Neural progenitor cell (in vitro differentiated cells): Measurements from ENCODE around the gene WDR17.

Experiments
- CTCF ChIP-seq: fragments of 200-600 bp; sonication (generic); IDR thresholded peaks from 2 replicates; pipeline ENCODE4 v1.5.1; 2017; ENCODE audit warnings: antibody characterized with exemption, mild to moderate bottlenecking
- EZH2 ChIP-seq: fragments of 200-600 bp; sonication (generic); IDR thresholded peaks from 2 replicates; pipeline ENCODE4 v1.6.1; 2017; ENCODE audit warnings: antibody characterized with exemption, mild to moderate bottlenecking, moderate library complexity
- EZH2phosphoT487 ChIP-seq: fragments of 200-600 bp; sonication (generic); IDR thresholded peaks from 2 replicates; pipeline ENCODE4 v1.6.1; 2017; ENCODE audit warnings: antibody characterized with exemption

GRCh38 chr4:176149680-176150355 is 84.2 kb downstream of the WDR17 start:
- TF ChIP-seq EZH2 (no peak), CTCF (no peak), EZH2phosphoT487 (no peak)
